Colonic mucosa (tissue), 4 donors: ENCODE measurements around the gene USP12. TPM values are rescaled to one million over a fixed set of nuclear protein-coding genes. Genes with fewer than 3 reads are reported as not detected.

ENCODE experiments used
- DNase-seq: peaks from one replicate; pipeline ENCODE4 v3.0.0-alpha.2; 2020
- H3K27ac ChIP-seq: fragments of 200-600 bp; one replicate; pipeline ENCODE4 v1.8.0; 2021
- H3K27me3 ChIP-seq: fragments of 200-600 bp; one replicate; pipeline ENCODE4 v1.8.0; 2021
- H3K36me3 ChIP-seq: fragments of 200-600 bp; one replicate; pipeline ENCODE4 v1.8.0; 2021
- H3K4me1 ChIP-seq: fragments of 200-600 bp; one replicate; pipeline ENCODE4 v1.8.0; 2021; ENCODE audit warnings: mild to moderate bottlenecking
- H3K4me3 ChIP-seq: fragments of 200-600 bp; one replicate; pipeline ENCODE4 v1.8.0; 2021
- H3K9ac ChIP-seq, 2 donors: one replicate each; pipeline ENCODE4 v1.7.0; 2013; ENCODE audit warnings: control low read depth in 2 of 2, low read depth in 2 of 2, low read length in 2 of 2
- H3K9me3 ChIP-seq: fragments of 200-600 bp; one replicate; pipeline ENCODE4 v1.8.0; 2021
- CTCF ChIP-seq: fragments of 200-600 bp; IDR thresholded peaks from one replicate; pipeline ENCODE4 v1.8.0; 2022; ENCODE audit warnings: antibody characterized with exemption, mild to moderate bottlenecking
- intact Hi-C: fragments of 100-400 bp; cut with DNase I; formaldehyde crosslinking; loops from one replicate; pipeline ENCODE4 v1.14.1; 2022
- total RNA-seq, 2 donors: library from RNA; stranded (reverse); fragmentation: NEBNext Ultra II Directional in 1 of 2; extraction: Animal tissue kit (Norgen Biotek cat#: 25700) in 1 of 2; gene quantifications; one replicate each; pipeline ENCODE4 v1.2.1, GENCODE V29; 2021
- donor health status: healthy.
- donor health status: DM: no; HTN: no; CAD: no.
- donor health status: DM: no; HTN: no; CAD: no.

USP12 gene
- total RNA-seq, 2 donors from 2014 or later, result 28.0 to 48.0 TPM

GRCh38 chr13:27054760-27055159, 116.9 kb downstream of the USP12 start:
- no peak overlapping the region for H3K4me3 ChIP-seq
- H3K9ac ChIP-seq, result no peak overlapping the region
- no peaks in the 10 kb centered on the region for H3K36me3 ChIP-seq
- no peaks in the 10 kb centered on the region for H3K4me1 ChIP-seq
- H3K27me3 ChIP-seq, result no peaks in the 10 kb centered on the region
- no peak overlapping the region for H3K27ac ChIP-seq
- TF ChIP-seq CTCF, result no peak
- no peak for DNase-seq
- intact Hi-C loops, result no loop called here
- no peaks in the 10 kb centered on the region for H3K9me3 ChIP-seq

- no peak overlapping the region for H3K4me3 ChIP-seq
- TF ChIP-seq CTCF, result no peak
- H3K27me3 ChIP-seq, result no peaks in the 10 kb centered on the region
- intact Hi-C loops, result no loop called here
- no peaks in the 10 kb centered on the region for H3K9me3 ChIP-seq
- no peak overlapping the region for H3K9ac ChIP-seq
- H3K4me1 ChIP-seq, result no peaks in the 10 kb centered on the region
- no peak for DNase-seq
- no peak overlapping the region for H3K27ac ChIP-seq
- H3K36me3 ChIP-seq, result no peaks in the 10 kb centered on the region
Measured at GRCh38 chr13:27053902-27054595, 117.6 kb downstream of the USP12 start.

- Histone ChIP-seq H3K9ac (no peak overlapping the region), H3K36me3 (no peaks in the 10 kb centered on the region), H3K4me1 (no peaks in the 10 kb centered on the region), H3K4me3 (no peak overlapping the region), H3K9me3 (no peaks in the 10 kb centered on the region), H3K27ac (no peak overlapping the region), H3K27me3 (no peaks in the 10 kb centered on the region)
- TF ChIP-seq CTCF, result no peak
- intact Hi-C loops, result no loop called here
- DNase-seq, result no peak
Measured at GRCh38 chr13:27053210-27053884, 118.3 kb downstream of the USP12 start.

GRCh38 chr13:27052551-27053208, 118.9 kb downstream of the USP12 start:
- H3K9me3 ChIP-seq, result no peaks in the 10 kb centered on the region
- H3K27ac ChIP-seq, result no peak overlapping the region
- H3K4me3 ChIP-seq, result no peak overlapping the region
- TF ChIP-seq CTCF, result no peak
- no peak overlapping the region for H3K9ac ChIP-seq
- no peak for DNase-seq
- H3K36me3 ChIP-seq, result no peaks in the 10 kb centered on the region
- H3K27me3 ChIP-seq, result no peaks in the 10 kb centered on the region
- intact Hi-C loops, result no loop called here
- no peaks in the 10 kb centered on the region for H3K4me1 ChIP-seq

- TF ChIP-seq CTCF, result no peak
- Histone ChIP-seq H3K27me3 (no peaks in the 10 kb centered on the region), H3K4me1 (no peaks in the 10 kb centered on the region), H3K9ac (no peak overlapping the region), H3K4me3 (no peak overlapping the region), H3K27ac (no peak overlapping the region), H3K36me3 (no peaks in the 10 kb centered on the region), H3K9me3 (no peaks in the 10 kb centered on the region)
- DNase-seq, result no peak
- intact Hi-C loops, result no loop called here
Measured at GRCh38 chr13:27047081-27047480, 124.5 kb downstream of the USP12 start.
